Measurements from ENCODE around the gene ONECUT3.

ONECUT3 gene

DNA sequence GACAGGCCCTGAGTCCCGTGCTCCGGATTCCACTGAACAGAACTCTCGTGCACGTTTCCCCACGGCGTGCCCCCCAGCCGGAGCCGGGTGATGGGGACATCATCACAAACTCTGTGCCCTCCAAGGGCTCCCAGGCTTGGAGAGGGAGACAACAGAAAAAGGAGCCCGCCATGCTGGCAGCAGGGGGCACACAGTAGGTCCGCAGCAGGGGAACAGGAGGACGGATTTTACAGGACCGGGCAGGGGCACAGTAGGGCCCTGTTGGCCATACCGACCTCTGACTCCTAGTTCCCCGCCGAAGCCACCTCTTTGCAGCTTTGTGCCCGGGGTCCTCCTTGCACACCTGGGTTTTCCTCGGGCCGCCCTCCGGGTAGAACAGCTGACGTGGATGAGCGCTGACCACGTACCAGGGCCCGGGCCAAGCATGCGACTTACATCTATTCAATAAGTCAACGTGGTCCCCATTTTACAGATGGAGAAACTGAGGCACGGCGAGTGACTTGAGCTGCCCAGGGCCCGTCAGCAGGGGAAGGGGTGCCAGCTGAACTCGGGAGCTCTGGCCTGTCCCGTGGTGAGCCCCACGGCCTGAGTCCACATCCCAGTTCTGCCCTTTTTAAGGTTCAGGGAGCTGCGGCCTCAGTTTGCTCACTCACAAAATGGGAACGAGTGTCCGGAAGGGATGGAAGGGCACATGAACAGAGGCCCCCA, 10.2 kb upstream of the ONECUT3 start:
- DNase-seq = no peak

DNA sequence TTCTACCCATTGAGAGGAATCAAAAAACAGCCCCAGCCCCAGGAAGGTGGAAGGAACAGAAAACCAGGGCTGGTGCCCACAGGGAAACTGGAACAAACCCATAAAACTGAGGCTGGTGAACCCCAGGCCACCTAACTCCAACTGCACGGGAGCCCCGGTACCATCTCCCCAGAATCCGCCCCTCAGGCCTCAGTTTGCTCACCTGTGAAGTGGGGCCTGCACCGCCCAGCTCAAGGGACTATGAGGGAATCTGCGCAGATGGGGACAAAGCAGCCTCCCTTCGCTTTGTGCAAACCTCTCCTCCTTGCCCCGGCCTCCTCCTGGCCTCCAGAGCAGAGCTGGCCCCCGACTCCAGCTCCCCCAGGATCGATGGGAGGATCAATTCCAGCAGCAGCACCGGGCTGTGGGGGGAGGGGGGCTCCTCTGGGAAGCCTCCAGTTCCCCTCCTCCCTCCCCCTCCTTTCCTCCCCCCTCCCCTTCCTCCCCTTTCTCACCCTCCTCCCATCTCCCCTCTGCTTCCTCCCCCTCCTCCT, 9.1 kb upstream of the ONECUT3 start:
- DNase-seq = no peak

DNA sequence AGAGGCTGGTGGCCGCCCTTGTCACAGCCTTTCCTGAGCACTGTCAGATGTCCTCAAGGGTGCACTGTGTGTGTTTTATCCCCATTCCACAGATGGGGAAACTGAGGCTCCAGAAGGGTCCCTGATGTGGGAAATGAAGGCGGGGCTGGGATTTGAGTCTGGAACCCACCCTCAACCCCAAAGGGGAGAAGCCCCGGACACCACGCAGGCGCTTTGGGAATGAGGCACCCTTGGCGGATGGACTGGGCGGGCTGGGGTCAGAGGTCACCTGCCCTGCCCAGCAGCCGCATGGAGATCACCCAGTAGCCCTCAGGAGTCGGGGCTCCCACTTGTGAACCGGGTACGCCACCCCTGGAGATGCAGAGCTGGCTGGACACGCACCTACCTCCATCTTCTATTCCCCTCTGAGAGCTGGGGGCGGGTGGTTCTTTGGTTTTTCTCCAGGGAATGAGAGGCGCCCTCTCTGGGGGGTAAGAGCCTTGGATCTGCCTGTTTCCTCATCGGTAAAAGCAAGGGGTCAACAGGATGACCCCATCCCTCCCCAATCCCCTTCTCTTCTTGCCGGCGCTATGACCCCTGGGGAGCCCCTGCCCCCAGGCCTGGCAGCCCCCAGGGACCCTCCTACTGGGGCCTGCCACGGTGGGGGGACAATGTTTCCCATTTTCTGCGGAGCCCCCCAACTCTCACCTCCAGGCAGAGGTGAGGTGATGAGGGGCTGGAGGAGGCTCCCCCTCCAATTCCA, 8.3 kb upstream of the ONECUT3 start:
- no peak for DNase-seq

DNA sequence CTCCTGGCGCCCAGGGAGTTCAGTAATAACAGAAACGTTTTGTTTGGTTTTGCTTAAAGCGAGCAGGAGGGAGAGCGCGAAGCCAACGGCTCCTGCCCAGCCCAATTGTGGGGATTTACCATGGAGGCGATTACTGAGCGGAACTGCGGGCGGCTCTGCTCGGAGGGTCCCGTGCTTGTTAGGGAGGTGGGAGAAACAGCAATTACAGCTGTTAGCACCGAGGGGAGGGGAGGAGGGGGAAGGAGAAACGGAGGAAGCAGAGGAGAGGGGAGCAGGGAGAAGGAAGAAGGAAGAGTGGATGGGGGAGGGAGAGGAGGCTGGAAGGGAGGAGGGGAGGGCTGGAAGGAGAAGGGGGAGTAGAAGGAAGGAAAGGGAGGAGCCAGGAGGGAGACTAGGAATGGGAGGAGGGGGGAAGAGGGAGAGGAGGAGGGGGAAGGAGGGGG, 7.7 kb upstream of the ONECUT3 start:
- no peak for DNase-seq

DNA sequence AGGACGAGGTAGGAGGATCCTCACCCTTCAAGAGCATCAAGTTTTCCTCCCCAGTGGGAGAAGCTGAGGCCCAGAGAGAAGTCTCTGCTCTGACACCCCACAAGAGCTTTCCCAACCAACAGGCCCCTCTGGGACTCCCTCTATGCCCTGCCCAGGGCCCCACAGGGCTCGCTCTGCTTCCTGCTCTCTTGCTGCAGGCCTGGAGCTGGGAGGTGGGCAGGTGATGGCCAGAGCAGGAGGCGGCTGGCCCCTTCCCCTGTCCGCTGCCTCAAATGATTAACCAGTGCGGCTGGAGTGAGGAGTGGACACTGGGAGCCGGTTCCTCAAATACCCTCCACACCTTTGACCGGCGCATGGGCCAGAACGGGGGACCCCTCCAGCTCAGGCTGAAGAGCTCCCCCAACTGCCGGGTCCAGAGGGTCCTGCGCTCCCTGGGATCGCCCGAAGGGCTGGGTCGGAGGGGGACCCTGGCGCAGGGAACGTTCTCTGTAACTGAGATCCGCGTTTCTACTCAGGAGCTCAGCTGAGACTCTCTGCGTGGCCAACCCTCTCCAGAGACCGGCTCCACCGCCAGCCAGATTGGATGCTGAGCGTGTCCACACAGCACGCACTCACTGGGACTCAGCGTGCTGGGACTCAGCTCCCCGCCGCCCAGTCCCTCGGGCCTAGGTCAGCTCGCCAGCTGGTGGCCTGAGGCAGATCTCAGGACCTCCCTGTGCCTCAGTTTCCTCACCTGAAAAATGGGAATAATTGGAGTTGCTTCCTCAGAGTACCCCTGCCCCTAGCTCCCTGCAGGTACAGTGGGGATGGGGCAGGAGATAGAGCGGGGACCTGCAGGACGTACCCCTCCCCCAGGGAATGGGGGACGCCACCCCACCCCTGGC, 6.7 kb upstream of the ONECUT3 start:
- DNase-seq = no peak

DNA sequence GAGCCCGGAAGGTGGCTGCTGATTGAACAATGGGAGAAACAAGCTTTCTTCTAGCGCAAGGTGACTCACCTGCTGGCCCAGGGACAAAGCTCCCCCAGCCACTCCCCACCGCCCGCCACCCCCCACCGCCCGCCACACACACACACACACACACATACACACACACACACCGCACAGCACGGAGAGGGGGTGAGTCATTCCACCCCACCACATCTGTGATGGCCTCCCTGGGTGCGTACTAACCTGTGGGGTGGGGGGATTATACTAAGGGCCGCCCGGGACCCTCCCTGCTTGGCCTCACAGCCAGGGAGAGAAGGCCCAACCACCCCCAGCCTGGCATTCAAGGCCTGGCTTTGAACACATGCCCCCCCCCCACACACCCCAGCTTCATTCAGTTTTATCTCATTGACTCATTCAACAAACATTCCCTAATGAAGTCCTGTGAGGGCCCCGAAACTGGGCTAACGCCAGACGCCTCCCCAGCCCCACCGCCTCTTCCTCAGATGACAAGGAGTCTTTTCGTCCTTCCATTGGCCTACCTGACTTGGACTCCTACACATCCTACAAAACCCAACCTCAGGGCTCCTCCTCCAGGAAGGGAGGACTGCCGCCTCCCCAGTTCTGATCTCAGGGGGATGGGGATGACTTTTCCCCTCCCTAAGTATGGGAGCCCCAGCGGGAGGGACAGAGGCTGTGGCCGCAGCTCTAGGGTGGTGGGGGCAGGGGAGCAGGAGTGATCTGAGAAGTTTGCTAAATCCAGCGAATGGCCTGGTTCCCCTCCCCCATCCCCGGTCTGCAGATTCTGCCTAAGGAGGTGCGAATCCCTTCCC, 5.8 kb upstream of the ONECUT3 start:
- DNase-seq = no peak

DNA sequence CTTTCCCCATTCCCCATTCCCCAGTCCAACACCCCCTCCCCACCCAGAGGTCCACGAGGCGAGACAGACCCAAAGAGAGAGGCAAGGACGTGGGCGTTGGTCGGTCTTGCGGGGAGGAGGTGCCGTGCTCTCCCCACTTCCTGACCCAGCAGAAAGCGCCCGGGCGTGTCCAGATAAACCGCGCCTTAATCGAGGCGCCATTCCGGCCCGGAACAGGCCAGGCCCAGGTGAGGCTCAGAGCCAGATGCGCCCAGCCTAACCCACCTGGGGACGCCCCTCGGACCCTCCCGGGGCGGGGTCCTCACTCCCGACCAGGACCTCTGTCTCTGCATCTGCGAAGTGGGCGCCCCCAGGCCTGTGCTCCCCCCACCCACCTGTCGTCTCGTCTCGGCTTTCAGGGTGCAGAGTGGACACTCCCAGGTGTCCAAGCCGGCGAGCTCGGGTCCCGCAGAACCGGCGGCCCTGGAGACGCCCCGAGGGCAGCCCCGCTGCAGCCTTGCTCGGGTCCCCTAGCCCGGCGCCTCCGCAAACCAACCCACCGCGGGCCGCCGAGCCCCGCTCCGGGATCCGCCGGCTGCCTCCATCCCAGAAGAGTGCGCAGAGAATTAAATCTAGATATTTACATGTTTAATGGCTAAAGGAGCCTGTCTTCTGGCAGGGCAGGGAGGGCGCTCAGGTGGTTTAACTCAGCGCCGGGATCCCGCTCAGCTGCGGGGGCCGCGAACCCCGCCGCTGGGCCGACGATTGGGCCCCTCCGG, 5.0 kb upstream of the ONECUT3 start:
- no peak for DNase-seq

DNA sequence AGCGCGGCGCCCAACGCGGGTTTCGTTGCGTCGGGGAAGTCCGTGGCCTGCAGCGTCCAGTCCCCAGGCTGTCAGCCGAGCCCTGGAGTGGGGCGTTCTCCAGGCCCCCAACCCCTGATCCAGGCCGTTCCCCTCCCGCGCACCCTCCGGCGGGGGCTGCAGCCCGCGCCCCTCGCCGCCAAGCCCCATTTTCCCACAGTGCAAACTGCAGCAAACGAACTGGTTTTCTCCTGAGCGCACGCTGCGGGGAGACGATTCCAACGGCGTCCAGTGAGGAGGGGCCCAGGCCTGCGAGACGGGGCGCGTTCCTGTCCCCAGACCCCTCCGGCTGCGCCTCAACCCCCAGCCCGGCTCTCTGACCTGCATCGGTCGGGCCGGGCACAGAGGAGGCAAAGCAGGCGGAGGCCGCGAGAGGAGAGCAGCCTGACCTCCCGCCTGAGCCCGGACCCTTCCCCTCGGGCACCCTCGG, 4.4 kb upstream of the ONECUT3 start:
- no peak for DNase-seq

DNA sequence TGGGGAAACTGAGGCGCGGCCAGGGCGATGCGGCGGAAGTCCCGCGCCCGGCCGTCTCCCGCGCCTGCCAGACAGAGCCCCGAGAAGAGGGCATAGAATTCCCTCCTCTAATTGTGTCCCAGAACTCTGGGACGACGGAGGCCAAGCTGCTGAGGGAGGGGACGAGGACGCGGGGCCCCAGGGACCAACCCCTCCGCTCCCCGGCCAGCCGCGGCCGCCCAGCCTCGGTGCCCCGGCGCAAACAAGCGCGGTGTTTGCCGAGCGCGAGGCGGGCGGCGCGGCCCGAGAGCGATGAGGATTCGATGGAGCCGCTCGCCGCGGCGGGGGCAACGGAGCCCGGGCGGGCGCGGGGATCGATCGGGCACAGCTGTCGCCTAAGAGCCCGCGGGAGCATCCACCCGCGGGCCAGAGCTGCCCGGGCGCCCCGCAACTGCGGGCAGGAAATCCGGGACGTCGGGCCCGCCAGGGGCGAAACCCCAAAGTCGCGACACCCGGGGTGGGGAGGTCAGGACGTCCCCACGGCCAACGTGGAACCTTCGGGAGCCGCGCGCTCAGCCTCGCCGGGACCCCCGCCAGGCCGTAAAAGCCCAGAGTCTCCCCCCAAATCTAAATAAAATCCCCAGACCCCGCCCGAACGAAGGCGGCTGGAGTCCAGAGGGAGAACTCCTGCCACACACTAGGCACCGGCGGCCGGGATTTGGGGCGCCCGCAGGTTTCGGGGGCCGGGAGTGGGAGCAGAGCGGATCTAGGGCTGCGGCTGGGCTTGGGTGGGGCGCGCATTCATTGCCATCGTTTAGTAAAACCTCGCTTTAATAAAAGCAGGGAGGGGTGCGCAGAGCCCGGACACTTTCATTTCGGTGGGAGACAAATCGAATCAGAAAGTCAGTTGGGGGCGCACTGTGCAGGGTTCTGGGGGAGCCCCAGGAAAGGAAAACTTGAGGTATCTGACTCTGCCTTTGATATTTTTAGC, 3.6 kb upstream of the ONECUT3 start:
- DNase-seq = no peak

DNA sequence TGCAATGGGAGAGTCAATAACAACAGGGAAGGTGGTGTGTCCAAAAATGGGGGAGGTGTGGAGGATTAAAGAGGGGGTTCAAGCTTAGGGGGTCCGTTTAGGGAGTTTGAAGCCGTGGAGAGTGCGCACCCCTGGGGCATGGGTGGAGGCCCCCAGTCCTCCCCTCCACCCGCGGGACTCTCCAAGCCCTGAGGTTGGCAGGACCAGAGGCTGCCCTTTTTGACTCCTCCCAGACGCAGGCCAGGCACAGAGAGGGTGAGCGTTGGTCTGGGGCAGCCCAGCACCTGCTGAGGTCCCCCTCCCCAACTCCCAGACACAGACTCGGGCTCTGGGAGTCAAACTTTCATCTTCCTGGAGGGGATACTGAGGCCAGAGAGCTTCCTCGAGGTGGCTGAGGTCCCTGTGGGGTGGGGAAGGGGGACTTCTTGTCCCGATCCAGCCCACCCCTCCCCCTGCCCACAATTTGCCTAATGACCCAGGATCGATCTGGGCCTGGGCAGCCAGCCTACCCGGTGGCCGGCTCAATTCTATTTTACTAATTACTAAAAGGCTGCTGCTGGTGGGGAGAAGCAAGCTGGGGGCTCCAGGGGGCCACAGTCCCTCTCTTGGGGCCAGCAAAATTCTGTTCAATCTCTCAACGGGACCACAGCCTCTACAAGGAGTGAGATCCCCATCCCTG, 2.8 kb upstream of the ONECUT3 start:
- no peak for DNase-seq

DNA sequence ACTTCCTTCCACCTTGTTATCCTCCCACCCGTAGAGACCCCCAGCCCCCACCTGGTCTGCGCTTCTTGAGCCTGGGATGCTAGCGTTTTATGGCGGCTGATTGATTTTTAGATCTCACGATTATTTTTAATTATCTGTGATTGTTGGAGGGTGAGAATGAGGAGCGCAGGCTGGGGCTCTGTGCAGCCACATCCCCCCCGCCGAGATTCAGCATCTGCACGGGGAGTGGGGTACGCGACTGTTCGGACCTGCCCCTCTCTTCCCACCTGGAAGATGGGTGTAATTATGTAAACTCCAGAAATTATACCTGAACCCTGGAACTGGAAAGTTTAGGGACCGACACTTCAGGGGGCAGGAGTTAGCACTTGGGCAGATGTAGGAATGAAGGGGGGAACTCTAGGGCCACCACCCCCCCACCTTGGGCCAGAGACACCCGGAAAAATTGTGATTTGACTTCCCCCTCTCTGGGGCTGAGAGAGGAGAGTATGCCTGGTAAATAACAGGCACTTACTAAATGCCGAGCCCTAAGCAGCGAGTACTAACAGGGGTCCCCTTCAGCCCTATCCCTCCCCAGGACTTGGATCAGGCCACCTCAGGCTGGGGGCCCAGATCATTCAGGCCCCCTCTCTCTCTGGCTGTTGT, 1.8 kb upstream of the ONECUT3 start:
- no peak for DNase-seq

DNA sequence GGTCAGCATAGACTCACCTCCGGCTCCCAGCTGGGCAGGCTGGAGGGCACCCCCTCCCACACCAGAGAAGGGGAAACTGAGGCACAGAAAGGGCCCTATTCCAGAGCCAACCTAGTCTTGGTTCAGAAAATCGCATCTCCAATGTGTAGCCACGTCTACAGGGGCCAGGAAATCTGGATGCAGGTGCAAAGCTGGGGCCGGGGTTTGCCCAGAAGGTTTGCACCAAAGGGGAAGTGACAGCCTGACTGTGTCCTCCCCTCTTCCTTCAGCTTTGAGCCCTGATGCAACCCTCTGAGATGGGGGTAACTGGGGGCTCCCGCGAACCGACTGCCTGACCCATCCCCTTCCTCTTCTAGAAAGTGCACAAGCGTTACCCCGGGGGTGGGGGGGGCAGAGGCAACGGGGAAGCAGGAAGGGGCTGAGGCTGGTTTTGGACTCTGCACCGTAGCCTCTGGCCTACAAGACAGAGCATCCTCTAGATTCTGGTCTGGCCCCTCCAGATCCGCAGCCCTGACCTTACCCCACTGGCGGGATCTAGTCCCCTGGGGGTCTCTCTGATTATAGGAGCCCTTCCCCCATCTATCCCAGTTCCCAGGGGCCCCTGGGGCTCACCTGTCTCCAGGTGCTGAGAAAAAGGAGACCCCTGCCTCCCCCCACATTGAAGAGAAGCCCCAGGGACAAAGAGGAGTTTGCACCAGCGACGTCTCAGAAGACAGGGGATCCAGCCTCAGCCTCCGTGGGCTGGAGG, 1.1 kb upstream of the ONECUT3 start:
- DNase-seq = no peak

DNA sequence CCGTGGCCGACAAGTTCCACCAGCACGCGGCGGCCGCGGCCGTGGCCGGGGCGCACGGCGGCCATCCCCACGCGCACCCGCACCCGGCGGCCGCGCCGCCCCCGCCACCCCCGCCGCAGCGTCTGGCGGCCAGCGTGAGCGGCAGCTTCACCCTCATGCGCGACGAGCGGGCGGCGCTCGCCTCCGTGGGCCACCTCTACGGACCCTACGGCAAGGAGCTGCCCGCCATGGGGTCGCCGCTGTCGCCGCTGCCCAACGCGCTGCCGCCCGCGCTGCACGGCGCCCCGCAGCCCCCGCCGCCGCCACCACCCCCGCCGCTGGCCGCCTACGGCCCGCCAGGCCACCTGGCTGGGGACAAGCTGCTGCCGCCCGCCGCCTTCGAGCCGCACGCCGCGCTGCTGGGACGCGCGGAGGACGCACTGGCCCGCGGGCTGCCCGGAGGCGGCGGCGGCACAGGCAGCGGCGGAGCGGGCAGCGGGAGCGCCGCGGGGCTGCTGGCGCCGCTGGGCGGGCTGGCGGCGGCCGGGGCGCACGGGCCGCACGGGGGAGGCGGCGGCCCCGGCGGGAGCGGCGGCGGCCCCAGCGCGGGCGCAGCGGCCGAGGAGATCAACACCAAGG, 821 bp downstream of the ONECUT3 start:
- DNase-seq = no peak

DNA sequence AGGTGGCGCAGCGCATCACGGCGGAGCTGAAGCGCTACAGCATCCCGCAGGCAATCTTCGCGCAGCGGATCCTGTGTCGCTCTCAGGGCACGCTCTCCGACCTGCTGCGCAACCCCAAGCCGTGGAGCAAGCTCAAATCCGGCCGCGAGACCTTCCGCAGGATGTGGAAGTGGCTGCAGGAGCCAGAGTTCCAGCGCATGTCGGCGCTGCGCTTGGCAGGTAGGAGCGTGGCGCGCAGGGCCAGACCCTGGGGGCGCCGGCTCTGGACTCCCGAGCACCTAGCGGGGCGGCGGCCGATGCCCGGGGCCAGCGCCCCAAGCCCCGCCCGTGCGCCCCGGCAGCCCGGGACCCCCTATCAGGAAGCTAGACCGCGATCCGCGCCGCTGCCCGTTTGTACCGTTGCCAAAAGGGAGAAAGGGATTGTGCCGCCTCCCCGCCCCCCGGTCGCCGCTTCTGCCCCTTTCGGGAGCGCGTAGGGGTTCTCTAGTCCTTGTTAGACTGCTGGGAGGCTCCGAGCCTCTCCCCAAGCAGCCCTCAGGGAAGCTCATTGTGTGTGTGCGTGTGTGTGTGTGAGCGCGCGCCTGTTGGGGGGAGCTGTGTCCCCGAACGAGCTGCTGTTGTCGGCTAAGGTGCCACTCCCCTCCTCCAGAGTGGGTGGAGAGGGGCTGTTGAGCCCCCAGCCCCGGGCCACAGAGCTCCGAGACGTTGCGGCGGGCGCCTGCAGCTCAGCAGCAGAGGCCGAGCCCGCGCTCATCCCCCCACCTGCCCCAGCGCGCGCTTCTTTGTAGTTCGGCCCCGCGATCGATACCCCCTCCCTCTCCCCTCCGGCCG, 1.5 kb downstream of the ONECUT3 start:
- no peak for DNase-seq

DNA sequence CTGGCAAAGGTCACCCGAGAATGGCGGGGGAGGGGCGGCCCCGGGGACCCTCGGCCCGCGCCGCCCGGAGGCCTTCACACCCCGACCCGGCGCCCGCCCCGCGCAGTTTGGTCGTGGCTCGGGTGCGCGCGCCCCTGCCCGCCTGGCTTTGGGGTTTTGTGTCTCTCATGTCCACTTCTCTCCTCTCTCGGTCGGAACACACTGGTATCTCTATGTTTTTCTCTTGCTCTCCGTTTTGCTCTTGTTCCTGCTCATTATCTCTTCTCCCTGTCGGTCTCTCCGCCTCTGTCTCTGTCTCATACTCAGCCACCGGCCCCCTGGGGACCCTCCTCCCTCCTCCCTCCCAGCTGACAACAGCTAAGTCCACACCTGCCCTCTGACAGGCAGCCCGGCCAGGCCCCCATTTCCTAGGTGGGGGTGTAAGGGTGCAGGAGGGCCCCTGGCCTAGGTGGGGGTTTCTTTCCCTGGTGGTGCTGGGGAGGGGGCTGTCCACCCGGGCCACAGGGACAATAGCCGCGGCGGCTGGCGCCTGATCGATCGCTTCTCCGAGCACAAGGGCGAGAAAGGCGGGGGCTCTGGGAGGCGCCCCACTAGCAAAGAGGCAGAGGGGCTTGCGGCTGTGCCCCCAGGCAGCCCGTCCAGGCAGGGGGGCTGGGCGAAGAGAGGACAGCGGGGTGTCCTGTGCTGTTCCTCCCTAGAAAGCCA, 2.3 kb downstream of the ONECUT3 start:
- no peak for DNase-seq

DNA sequence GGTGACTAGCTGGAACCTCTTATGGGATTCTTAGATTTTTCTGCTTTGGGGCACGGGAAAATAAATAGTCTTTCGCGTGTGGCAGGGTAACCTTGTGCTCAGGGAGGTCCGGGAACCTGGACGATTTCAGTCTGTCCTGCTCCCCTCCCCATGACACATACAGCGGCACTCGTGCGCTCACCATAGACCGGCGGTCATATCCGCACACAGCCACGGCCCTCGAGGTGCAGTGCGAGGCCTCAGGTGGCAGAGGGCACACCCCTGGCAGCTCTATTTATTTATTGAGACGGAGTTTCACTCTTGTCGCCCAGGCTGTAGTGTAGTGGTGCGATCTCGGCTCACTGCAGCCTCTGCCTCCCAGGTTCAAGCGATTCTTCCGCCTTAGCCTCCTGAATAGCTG, 3.0 kb downstream of the ONECUT3 start:
- DNase-seq = no peak

Measured in NCI-H1417 treated with DMSO at 0.1 percent for 48 hours (cell line).